OCI-M1 (cell line): Measurements from ENCODE around the gene YOD1.
A peak's percentile ranks its signal among the peaks of the same experiment; 100 is the strongest.

Source experiments
- DNase-seq: peaks from one replicate; lab custom pipeline; 2025; lab: John Stamatoyannopoulos, UW

The YOD1 gene

GRCh38 chr1:207006914-207007313 is 44.1 kb downstream of the YOD1 start:
- no peak for DNase-seq

GRCh38 chr1:207006083-207006482 is 44.9 kb downstream of the YOD1 start:
- no peak for DNase-seq

GRCh38 chr1:207004931-207005830 is 45.8 kb downstream of the YOD1 start:
- peak; percentile 77 for DNase-seq

- DNase-seq: no peak
These were observed 47.8 kb downstream of the YOD1 start for GRCh38 chr1:207003210-207003609.

- DNase-seq: no peak
These were observed 48.3 kb downstream of the YOD1 start for GRCh38 chr1:207002724-207003146.

GRCh38 chr1:207001492-207002245 is 49.3 kb downstream of the YOD1 start:
- no peak for DNase-seq

GRCh38 chr1:207000651-207001291 is 50.2 kb downstream of the YOD1 start:
- no peak for DNase-seq

GRCh38 chr1:206998816-206999215 is 52.2 kb downstream of the YOD1 start:
- DNase-seq: no peak
